ENCODE results near the gene OSBPL3. TPM values are rescaled to one million over a fixed set of nuclear protein-coding genes. Genes with fewer than 3 reads are reported as not detected.

The OSBPL3 gene
- total and polyA plus RNA-seq, 12 donors = 1.1 to 8.4 (median 3.1) TPM

DNA sequence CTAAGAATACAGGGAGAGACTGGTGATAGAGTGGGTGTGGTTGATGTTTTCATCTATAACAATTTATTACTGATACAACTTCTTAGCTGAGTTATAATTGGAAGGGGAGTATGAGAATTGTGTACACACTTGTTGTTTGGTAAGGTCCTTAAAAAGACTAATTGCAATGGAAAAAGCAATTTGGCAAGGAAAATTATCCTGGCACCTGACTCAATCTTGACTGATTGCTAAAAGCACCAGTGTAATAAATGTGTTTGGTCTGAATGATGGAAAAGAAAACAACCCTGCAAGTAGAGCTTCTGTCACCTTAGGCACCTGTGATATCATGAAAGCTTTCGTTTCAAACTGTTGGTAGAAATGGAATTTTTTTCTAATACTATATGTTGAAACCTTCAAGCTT, 216.0 kb downstream of the OSBPL3 start:
- Histone ChIP-seq H3K27me3 (no peaks in the 10 kb centered on the region), H3K36me3 (replicated peaks in 1 of 2) (no peaks in the 10 kb centered on the region), H3K9me3 (replicated peaks in 1 of 3) (no peaks in the 10 kb centered on the region), H3K27ac (no peak overlapping the region), H3K4me1 (replicated peaks in 1 of 2) (no peaks in the 10 kb centered on the region), H3K4me3 (no peak overlapping the region)
- no peak for DNase-seq
- intact Hi-C loops (cut with DNase I) = no loop called here
- TF ChIP-seq, protein P1, sequence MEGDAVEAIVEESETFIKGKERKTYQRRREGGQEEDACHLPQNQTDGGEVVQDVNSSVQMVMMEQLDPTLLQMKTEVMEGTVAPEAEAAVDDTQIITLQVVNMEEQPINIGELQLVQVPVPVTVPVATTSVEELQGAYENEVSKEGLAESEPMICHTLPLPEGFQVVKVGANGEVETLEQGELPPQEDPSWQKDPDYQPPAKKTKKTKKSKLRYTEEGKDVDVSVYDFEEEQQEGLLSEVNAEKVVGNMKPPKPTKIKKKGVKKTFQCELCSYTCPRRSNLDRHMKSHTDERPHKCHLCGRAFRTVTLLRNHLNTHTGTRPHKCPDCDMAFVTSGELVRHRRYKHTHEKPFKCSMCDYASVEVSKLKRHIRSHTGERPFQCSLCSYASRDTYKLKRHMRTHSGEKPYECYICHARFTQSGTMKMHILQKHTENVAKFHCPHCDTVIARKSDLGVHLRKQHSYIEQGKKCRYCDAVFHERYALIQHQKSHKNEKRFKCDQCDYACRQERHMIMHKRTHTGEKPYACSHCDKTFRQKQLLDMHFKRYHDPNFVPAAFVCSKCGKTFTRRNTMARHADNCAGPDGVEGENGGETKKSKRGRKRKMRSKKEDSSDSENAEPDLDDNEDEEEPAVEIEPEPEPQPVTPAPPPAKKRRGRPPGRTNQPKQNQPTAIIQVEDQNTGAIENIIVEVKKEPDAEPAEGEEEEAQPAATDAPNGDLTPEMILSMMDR (IDR thresholded peaks at IDR 0.05) = no peak
- no peak for TF ChIP-seq POLR2A (IDR thresholded peaks at IDR 0.05)
- WGBS, 4 donors = 53 to 65% (median 61%) methylated on average over 1 of the region's 1 CpG

DNA sequence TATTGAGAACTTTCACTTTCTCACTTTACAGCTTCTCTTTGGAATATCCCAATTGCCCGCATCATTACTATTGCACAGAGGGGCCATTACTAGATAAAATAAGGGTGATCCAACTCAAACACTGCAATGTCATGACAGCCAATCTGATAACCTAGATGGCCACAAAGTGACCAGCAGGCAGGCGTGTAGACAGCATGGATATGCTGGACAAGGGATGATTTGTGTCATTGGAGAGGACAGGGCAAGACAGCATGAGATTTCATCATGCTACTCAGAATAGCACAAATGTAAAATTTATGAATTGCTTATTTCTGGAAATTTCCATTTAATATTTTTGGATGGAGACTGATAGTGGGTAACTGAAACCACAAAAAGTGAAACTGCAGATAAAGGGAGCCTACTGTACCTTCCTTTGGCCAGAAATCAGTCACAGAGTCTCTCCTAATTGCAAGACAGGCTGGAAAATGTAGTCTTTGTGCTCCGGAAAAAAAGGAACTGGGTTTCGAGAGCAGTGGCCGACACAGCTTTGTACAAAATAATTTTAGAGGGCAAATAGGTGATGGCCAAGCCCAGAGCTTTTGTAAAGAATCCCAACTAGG, 216.6 kb downstream of the OSBPL3 start:
- intact Hi-C loops (cut with DNase I) = no loop called here
- WGBS, 4 donors = 61 to 74% (median 63%) methylated on average over 5 of the region's 5 CpGs
- DNase-seq = no peak
- Histone ChIP-seq H3K27ac (no peak overlapping the region), H3K27me3 (no peaks in the 10 kb centered on the region), H3K36me3 (replicated peaks in 1 of 2) (no peaks in the 10 kb centered on the region), H3K4me3 (no peak overlapping the region), H3K4me1 (replicated peaks in 1 of 2) (no peaks in the 10 kb centered on the region), H3K9me3 (replicated peaks in 1 of 3) (no peaks in the 10 kb centered on the region)
- TF ChIP-seq, protein P1 (IDR thresholded peaks at IDR 0.05) = no peak
- TF ChIP-seq POLR2A (IDR thresholded peaks at IDR 0.05) = no peak

DNA sequence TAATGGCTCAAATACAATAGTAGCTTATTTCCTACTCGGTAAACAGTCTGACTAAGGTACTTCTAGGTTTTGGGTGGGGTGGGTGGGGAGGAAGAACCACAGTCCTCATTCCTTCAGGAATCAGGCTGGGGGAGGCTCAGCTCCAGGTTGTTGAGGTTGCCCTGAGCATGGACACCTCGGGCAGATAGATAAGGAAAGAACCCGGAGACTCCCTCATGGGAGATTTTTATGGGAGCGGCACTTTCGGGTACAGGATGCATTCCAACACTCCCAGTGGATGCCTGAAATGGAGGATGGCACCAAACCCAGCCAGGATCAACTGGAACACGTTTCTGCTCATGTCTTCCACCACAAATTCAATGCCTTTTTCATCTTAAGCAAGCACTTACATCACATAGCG, 217.2 kb downstream of the OSBPL3 start:
- no peak for DNase-seq
- Histone ChIP-seq H3K27me3 (no peaks in the 10 kb centered on the region), H3K4me1 (replicated peaks in 1 of 2) (peaks cover 2 to 3% of the 10 kb centered on the region in 2 donors), H3K9me3 (replicated peaks in 1 of 3) (no peaks in the 10 kb centered on the region), H3K27ac (no peak overlapping the region), H3K4me3 (no peak overlapping the region), H3K36me3 (replicated peaks in 1 of 2) (no peaks in the 10 kb centered on the region)
- intact Hi-C loops (cut with DNase I) = no loop called here
- WGBS, 4 donors = 72 to 86% (median 82%) methylated on average over 7 of the region's 7 CpGs
- TF ChIP-seq POLR2A (IDR thresholded peaks at IDR 0.05) = no peak
- TF ChIP-seq, protein P1 (IDR thresholded peaks at IDR 0.05) = no peak

DNA sequence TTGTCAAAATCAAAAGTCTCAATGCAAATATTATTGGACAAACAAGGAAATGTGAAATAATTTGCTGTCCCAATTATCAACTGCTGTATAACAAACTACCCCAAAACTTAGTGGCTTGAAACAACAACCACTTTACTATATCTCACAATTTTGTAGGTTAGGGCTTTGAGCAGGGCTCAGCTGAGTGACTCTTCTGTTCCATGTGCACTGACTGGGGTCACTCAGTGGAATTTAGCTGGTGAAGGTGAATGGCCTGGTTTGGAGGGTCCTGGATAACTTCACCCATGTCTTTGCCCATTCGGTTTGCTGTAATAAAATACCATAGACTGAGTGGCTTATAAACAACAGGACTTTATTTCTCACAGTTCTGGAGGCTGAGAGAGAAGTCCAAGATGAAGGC, 219.0 kb downstream of the OSBPL3 start:
- peaks cover 5 to 6% of the 10 kb centered on the region in 2 donors for H3K4me1 ChIP-seq (replicated peaks in 1 of 2)
- no peaks in the 10 kb centered on the region for H3K36me3 ChIP-seq (replicated peaks in 1 of 2)
- H3K4me3 ChIP-seq = no peak overlapping the region
- WGBS, 4 donors = 59 to 78% (median 65%) methylated on average over 1 of the region's 1 CpG
- no peak overlapping the region for H3K27ac ChIP-seq
- TF ChIP-seq POLR2A (IDR thresholded peaks at IDR 0.05) = no peak
- TF ChIP-seq, protein P1 (IDR thresholded peaks at IDR 0.05) = no peak
- intact Hi-C loops (cut with DNase I) = no loop called here
- H3K9me3 ChIP-seq (replicated peaks in 1 of 3) = no peaks in the 10 kb centered on the region
- no peak for DNase-seq
- no peaks in the 10 kb centered on the region for H3K27me3 ChIP-seq
